ENCODE data around the gene TAS2R16.

The TAS2R16 gene, protein sequence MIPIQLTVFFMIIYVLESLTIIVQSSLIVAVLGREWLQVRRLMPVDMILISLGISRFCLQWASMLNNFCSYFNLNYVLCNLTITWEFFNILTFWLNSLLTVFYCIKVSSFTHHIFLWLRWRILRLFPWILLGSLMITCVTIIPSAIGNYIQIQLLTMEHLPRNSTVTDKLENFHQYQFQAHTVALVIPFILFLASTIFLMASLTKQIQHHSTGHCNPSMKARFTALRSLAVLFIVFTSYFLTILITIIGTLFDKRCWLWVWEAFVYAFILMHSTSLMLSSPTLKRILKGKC

DNA sequence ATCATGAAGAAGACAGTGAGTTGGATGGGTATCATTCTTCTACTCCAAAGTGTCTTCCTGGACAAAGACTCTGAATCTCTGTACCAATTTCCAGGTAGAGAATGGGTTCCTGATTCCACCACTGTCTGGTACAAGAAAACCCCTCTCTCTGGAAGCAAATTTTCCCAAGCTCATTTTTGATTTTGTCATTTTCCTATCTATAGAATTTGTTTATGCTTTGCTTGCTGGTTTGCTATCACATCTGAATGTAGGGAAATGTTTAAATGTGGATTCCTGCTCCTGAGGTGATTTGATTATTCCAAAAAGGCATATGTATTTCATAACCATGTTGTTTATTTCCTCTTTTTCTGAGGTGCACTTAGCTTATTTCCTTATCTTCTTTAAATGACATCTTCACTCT is at the start of gene TAS2R16:
Gene TAS2R16 (minus strand): TSS at position 101 of the 400 bp plus-strand sequence. CDS start 66 bp downstream, at position 35.
- no peak for DNase-seq

DNA sequence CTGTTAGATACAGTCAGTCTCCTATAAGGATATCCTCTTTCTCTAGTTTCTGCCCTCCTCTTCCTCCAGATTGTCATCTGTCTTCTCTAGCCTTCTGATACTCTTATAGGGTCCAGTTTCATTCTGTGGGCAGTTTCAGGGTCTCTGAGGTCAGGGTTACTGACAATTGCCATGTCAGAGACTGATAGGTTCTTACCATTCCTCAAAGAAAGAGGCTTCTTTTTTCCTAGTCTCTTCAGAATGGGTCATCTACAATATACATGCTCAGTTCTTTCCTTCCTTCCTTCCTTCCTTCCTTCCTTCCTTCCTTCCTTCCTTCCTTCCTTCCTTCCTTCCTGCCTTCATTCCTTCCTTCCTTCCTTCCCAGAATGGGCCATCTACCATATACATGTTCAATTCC is 48.1 kb upstream of the TAS2R16 start:
- no peak for DNase-seq

DNA sequence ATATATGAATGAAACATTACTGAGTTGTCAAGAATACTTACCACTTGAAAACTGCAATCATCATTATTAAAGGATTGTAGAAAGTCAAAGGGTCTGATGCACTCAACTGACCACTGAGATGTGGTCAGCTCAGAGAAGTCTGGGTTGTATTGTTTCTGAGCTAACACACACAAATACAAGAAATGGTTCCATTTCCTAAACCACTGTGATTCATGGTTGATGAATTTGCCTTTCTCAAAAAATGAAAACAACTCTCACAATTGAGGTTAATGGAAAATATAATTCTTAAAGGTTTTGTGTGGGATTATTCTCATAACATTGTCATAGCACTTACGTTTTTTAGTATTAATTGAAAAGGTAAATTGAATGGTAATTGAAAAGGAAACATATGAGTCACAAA is 45.6 kb upstream of the TAS2R16 start:
- DNase-seq: no peak

DNA sequence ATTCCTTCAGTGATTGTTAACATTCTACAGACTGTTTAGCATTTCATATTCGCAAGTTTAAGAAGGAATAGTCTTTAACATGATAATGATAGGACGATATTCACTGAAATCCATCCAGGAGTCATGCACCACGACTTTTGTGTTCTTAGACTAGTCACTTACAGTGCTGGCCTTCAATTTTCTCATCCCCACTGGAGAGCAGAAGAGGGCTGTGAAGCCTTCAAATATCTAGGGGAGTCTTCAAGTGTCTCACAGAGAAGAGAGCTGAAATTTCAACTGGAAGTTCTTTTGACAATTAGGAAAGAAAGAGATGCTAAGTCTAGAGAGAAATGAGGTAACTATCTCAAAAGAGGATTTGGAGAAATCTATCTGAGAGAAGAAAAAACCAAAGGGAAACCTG is 43.8 kb upstream of the TAS2R16 start:
- DNase-seq: no peak

DNA sequence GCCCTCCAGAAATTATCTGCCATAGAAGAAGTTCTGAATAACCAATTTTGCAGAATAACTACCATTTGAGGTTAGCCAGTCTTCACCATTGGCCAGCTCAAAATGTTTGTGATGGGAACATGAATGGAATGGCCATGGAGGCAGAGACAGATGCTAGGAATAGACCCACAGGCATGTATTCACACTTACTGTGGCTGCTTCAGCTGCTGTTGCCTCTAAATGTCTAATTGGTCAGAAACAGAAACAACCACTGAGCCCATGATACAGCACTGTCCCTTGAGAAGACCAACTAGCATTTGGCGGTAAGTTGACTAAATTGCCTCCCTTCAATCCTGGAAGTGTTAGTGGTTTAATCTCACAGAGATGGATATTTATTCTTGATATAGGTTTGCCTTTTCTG is 38.6 kb upstream of the TAS2R16 start:
- DNase-seq: no peak

DNA sequence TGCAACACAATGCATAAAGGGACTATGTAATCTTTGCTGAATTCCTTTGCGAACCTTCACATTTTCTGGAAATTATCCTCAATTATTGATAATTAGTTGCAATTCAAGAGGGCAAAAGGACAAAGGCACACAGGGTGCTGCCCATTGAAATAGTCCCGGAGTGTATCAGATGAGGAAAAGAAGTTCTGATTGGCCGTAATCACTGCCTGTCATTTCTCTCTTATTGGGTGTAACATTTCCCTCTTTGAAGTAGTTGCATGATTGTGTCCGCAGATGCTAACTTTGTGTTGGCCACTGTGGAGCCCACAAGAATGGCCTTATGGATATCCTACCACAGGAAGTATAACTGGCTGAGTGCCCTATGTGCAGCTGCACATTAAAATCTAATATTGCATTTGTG is 35.1 kb upstream of the TAS2R16 start:
- no peak for DNase-seq

DNA sequence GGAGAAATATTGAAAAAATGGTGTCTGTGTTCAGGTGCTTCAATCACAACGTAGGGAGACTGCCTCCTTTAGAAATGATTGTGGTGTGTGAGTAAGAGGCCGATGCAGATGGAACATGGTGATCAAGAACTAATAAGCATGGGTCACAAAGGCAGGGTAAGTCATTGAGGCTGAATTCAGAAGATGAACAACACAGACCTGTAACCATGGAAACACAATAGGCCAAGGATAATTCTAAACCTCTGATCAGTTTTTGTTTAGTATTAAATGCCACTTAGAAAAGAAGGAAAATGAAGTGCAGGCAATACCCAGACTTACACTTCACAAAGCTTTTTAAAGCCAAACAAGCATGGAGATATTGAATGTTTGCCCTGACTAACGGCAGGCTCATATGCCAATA is 32.8 kb upstream of the TAS2R16 start:
- no peak for DNase-seq

DNA sequence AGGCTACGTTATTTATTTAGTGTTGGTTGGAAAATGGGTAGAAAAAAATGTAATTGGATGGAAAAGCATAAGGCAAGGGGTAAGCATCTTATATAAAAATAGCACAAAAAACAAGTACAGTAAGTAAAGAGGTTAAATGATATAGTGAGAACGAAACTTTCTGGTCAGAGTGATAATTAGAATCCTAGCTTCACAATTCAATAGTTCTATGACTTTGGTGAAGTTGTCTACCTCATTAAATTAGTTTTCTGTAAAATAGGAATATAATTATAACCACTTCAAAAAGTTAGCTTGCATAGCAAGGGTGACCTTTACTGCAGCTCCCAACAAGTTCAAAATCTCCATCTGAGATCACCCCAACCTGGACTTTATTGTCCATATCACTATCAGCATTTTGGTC is 30.8 kb upstream of the TAS2R16 start:
- DNase-seq: no peak

DNA sequence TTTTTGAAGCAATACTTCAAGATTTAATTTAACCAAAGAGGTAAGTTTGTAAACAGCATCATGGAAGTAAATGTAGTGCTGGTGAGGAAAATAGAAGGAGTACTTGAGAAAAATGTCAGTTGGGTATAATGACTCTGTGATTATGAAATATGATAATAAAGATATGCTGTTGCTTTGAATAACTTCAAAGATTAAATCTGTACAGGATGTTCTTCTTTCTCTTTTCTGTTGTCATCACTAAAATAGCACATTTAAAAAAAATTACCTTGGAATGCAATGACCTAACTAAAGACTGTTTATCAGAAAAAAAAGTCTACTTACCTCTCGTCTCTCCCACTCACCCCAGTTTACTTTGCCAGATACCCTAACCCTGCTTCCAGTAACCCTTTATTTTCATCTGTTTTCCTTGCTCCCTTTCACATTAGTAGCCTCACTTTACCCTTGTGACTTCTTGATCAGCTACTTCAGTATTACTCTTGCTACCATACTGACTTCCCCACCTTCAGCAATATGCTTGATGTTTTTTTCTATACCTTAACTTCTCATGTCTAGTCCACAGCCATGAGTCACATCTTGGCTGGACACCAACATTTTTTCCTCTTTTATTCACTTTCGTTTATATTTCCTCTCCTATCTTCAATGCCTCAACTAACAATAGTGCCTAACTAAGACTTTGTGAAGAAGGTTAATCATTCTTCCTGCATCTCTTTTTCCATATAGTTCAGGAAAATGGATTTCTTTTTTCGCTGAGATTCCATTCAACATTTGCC is 29.7 kb upstream of the TAS2R16 start:
- DNase-seq: no peak

DNA sequence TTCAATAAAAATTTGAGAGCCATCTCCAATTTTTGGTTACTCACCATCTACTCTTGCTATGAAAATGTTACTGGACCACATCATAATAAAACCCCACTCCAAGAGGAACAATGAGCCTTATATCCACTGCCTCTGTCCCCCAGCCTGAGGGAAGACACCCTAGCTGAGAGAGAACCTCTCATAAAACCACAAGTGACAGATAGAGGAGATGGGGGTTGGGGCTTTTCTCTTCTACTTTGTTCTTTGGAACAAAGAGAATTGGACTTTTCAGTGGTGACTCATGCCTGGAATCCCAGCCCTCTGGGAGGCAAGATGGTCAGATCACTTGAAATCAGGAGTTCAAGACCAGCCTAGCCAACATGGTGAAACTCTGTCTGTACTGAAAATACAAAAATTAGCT is 27.6 kb upstream of the TAS2R16 start:
- DNase-seq: no peak

DNA sequence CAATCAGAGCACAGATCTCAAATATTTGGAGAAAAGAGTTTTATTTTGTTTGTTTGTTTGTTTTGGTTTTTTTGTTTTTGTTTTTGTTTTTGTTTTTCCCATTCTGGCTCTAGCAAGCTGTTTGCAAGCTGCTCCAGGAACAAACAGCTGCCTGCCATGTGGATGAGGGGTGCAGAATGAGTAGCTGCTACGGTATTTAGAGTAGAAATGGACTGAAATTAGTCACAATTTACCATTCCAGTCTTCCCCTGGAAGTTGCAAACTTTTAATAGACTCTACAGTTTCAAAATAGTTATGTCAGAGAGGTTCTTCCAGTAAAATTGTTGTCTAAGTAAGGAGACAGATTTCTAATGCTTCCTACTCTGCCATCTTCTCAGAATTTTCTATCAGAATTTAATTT is 27.1 kb upstream of the TAS2R16 start:
- no peak for DNase-seq

DNA sequence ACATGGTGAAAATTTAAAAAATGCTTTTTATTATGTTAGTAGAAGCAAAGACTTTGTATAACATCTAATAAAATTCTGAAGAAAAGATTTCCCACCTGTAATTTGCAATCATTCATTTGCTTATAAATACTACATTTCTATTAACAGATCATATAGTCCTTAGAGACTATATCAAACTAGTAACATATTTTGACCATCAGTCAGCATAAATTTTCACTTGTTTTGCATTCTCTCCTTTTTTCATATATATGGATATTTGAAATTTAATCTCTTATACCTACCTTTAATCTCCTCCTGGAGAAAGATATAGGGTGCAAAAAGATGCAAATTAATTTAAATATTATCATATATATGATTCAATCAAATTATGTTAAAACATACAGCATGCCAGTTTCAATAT is 16.9 kb upstream of the TAS2R16 start:
- DNase-seq: no peak

DNA sequence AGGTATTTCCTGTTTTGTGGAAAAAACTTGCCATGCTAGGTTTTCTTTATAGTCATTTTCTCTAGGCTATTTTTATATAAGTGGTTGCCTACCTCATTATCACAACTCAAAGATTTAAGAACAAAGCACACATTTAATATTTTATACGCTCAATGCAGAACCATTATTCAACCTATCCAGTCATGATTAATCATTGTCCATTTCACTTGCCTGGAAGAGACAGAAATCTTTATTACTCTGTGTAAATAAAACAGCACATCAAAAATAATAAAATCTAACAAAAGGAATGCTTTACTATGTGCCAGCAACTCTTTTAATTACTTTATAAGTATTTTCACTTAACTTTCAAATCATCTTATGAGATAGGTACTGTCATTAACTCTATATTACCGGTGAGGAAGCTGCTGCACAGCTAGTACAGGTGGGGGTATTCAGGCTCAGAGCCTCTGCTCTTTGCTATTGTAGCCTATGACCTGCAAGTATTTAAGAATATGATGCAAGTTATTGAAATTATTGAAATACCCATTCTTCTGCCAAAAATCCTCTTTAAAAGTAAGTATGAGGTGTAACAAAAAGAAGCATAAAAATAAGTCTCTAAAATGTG is 16.4 kb upstream of the TAS2R16 start:
- DNase-seq: no peak

DNA sequence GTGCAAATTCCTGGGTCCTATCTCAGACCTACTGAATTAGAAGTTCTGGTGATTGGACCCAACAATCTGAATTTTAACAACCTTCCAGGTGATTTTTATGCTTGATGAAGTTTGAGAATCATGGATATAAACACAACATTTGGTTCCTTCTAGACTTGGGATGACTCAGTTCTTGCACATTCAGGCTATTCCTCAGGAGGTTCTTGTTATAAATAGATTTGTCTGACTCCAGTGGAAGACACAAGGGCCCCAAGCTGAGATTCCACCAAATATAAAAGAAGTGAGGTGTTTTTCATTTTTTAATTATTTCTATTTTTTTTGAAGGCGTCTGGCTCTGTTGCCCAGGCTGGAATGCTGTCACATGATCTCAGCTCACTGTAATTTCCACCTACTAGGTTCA is 9.4 kb upstream of the TAS2R16 start:
- DNase-seq: no peak

DNA sequence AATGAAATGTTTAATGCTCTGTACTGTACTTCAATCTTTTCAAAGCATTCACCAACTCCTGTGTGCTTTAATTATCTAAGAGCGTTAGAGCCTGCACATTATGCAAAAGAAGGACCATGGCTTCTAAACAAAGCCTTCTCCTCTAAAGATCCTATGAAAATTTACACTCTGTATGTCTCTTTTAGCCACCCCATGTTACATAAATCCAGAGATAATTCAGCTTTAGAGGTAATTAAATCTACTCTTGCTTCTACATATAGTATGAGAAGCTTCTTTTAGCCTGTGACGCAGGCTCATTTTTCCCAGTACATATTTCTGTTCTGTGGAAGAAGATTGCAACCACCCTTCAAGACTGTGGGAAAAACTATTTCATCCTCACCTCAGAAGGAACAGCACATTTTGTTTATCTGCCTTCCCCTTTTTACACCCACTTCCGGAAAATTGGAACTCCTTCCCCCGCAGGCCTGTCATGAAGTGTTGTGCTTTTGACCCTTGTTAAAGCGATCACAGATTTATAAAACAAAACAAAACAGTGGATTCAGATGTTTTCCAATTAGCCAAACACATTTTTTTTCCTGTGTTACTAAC is 8.1 kb upstream of the TAS2R16 start:
- DNase-seq: no peak

DNA sequence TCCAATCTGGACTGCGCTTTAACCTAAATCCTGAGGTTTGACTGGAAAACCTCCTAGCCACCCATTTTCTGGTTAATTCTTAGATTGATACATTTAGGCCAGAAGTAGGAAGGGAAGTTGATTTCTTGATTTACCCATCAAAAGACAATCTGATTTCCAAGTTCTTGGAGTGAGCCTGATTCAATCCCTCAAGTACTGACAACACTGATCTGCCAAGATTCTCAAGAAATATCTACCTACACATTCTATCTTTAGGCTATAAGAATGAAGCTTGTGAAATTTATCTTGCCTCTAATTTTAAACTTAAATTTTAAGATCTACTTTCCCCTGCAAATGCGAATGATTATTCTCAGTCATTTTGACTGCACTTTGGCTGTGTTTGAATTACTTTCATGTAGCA is 5.9 kb downstream of the TAS2R16 start:
- DNase-seq: no peak

DNA sequence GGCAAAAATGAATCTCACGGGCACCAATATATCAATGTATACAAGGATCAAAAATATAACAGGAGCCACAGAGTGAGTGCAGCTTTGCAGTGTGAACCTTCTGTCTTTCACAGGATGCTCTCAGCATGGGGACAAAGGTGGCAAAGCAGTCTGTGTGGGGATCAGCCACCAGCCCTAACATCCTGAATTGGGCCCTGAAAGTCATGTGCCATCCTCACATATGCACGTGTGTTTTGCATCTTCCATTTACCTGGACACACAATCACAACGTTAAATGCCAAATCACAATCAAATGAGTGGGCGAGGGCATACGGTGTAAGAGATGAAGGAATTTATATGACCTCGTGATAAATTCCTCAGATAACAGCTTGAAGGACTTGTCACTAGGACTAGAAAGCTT is 6.5 kb downstream of the TAS2R16 start:
- DNase-seq: no peak

DNA sequence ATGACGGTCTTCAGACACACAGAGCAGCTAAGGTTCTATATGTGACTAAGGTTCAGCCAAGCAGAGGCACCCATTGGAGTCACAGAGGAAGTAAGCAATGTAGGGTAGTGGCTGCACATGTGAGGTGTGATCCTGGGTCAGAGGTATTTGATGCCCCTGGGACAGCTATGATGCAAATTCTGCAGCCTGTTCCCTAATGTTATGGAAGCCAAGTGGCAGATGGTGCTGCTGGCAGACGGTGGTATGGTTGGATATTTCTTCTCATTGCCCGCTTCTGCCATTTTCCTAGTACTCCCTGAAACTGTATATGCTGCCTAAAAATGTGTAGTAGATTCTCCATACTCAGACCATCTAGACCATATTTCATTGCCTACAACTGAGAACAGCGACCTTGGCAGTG is 7.2 kb downstream of the TAS2R16 start:
- DNase-seq: no peak

DNA sequence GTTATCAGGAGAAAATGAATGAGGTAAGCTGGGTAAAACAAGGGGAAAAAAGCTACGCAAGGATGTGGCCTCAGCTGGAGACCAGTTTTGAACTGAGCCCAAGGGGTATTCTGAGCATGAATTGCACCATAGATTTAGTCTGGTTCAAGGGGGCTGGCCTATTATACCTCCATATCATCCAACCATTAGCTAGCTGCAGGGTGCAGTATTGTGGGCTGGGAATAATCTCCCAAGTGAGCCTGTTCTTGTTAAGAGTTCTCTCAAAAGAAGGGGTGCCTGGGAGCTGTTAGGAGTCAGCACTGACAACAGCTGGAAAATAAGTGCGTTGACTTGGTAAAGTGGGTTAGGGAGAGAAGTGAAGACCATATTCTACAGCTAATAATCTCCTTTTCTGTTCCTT is 8.0 kb downstream of the TAS2R16 start:
- DNase-seq: no peak

DNA sequence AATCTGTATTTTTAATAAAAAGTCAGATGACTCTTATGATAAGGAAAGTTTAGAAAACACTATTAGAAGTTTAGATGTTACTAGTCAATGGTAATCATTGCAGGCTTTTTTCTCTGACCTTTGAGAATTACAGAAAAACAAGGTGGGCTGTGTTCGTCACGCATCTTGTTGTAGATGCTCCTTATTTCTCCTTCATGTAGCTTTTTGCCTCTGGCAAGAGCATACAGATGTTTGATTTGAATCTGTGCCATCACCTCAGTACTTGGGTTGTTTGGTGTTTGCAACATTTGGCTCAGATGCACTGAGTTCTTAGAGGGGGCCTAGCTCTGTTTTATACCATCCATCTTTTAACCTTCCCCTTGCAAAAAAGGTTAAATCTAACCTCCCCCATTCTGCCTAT is 11.5 kb downstream of the TAS2R16 start:
- DNase-seq: no peak

DNA sequence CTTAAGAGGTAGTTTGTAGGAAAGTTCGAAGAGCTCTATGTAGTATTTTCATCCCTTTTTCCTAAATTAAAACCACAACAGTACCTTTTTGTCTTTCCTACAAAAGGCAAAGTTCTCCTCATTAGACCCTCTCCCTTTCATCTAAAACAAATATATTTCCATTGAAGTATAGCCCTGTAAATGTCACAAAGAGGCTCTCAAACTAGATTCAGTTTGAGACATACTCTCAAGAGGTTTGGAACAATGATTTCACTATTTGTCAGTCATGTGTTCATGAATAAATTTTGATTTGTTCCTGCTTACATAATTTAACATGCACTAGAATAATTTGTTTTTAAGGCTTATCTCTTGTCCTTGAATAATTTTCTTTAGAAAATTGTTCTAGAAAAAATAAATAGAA is 12.2 kb downstream of the TAS2R16 start:
- DNase-seq: no peak

DNA sequence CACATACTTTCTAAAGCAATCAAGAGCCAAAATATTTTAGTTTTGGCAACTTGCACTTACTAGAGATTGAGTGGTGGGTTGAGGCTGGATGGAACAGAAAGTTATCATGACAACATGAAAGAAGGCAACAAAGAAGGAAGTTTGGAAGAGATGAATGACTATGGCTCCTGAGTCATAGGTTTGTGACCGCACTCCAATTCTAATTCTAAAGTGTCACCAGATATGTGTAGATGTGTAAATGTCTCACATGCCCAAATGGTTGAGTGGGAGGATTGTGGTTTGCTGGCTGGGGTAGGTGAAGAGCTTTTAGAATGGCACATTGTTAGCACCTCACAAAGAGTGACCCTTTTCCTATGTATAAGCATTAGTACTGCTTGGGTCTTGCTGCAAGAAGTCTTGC is 20.2 kb downstream of the TAS2R16 start:
- DNase-seq: no peak

DNA sequence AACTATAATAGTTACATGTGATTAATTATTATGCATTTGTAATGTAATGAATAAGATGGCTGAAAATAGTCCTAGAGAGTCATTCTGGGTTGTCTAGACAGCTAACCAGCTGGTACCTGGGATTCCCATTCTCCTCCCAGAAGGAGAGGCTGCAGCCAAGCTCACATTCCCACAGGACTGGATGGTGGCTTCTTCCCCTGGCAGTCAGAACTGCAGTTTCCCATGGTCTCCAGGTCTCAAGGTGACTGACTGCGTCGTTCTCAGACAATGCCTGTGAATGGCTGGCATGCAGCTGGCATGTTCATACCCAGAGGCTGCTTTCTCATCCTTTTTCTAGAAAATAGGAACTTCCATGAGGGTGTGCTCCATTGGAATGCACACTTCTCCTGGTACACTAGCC is 21.3 kb downstream of the TAS2R16 start:
- DNase-seq: no peak

DNA sequence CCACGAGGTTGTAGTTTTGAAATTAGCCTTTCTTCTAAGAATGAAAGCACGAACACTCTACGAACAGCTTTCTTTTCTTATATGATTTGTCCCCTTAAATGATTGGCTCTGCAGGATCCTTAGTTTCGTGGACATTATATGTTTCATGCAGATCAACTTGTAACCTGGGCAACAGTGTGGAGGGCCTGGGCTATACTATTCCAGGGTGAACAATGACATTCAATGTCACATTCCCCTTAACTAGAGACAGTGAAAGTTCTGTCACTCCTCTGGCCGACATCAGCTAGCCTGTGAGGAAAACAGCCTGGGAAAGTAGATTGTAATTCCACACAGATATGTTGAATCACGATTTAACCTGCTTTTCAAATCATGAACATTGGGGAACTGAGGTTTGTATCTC is 23.4 kb downstream of the TAS2R16 start:
- DNase-seq: no peak
